Mesothelial cell of epicardium (in vitro differentiated cells): Measurements from ENCODE around the gene IGF1R. TPM values are rescaled to one million over a fixed set of nuclear protein-coding genes. Genes with fewer than 3 reads are reported as not detected.
A peak's percentile ranks its signal among the peaks of the same experiment; 100 is the strongest.

Experiments used
- DNase-seq, 2 experiments: peaks; one replicate each; pipeline ENCODE4 v3.0.0; 2021; ENCODE audit warnings: low spot score in 2 of 2; ENCODE audit not compliant: unreplicated experiment in 2 of 2
- H3K27ac Mint-ChIP-seq: 2 replicates; pipeline ENCODE4 v1.8.0; 2021; ENCODE audit warnings: mixed read lengths
- H3K27me3 Mint-ChIP-seq: 2 replicates; pipeline ENCODE4 v1.8.0; 2021; ENCODE audit warnings: low read depth, mixed read lengths
- H3K36me3 Mint-ChIP-seq: 2 replicates; pipeline ENCODE4 v1.8.0; 2021; ENCODE audit warnings: mixed read lengths
- H3K4me1 Mint-ChIP-seq: 2 replicates; pipeline ENCODE4 v1.8.0; 2021; ENCODE audit warnings: mixed read lengths
- H3K4me3 Mint-ChIP-seq: 2 replicates; pipeline ENCODE4 v1.8.0; 2021; ENCODE audit warnings: mild to moderate bottlenecking, moderate library complexity, mixed read lengths
- H3K9me3 Mint-ChIP-seq: 2 replicates; pipeline ENCODE4 v1.8.0; 2021; ENCODE audit warnings: mixed read lengths
- CTCF ChIP-seq: fragments of 200-600 bp; sonication (generic); IDR thresholded peaks from one replicate; pipeline ENCODE4 v1.5.0; 2021; ENCODE audit warnings: antibody characterized with exemption; ENCODE audit not compliant: unreplicated experiment
- total RNA-seq: library from RNA; stranded (reverse); gene quantifications from 3 replicates; pipeline ENCODE4 v1.2.1, GENCODE V29; 2021

IGF1R gene
- total RNA-seq, 1 donor from 2014 or later: 113 TPM

DNA sequence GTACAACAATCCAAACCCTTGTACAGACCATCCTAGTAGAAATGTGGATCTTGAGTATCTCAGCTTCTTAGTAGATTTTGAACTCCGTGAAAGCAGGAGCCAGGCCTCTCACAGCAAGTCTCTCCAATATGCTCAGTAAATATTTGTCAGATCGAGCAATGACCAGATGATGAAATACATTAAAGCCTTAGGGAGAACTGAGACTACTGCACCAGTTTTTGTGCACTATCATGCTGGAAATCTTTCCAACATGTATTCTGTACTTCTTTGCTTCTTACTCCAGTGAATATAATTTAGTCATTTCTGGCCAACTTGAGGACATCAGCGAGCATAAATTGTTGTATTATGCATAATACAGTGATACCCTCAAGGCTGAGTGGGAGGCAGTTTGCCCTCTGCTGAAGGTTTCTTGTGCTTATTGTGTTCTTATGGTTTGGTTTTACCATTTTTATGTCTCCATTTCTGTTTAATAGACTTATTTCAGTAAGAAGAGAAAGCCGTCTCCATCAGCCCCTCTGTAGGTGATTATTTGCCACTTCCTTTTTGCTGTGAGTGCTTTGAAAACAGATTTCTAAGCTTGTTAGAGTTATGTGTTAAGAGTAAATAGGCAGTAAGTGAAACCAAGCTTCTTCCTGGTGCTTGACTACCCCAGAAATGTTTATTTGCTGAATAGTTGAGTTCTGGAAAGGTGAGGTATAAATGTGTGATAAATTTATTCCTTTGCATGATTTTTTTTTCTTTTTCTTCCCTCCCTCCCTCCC, 212.1 kb downstream of the IGF1R start:
- Mint-ChIP-seq H3K36me3 (no peaks in the 10 kb centered on the region), H3K27ac (peak overlapping the region; percentile 10), H3K27me3 (no peaks in the 10 kb centered on the region), H3K9me3 (peaks cover 4% of the 10 kb centered on the region), H3K4me3 (no peak overlapping the region), H3K4me1 (peaks cover 59% of the 10 kb centered on the region)
- DNase-seq: no peak
- TF ChIP-seq CTCF: no peak

- no peak overlapping the region for H3K4me3 Mint-ChIP-seq
- TF ChIP-seq CTCF: no peak
- peak overlapping the region; percentile 65 for H3K27ac Mint-ChIP-seq
- no peaks in the 10 kb centered on the region for H3K27me3 Mint-ChIP-seq
- peaks cover 1% of the 10 kb centered on the region for H3K36me3 Mint-ChIP-seq
- H3K9me3 Mint-ChIP-seq: peaks cover 4% of the 10 kb centered on the region
- no peak for DNase-seq
- H3K4me1 Mint-ChIP-seq: peaks cover 56% of the 10 kb centered on the region
Measured at GRCh38 chr15:98861188-98861587, 212.8 kb downstream of the IGF1R start.

- no peak for TF ChIP-seq CTCF
- no peak for DNase-seq
- Mint-ChIP-seq H3K4me1 (peaks cover 49% of the 10 kb centered on the region), H3K4me3 (no peak overlapping the region), H3K9me3 (peaks cover 4% of the 10 kb centered on the region), H3K27me3 (no peaks in the 10 kb centered on the region), H3K27ac (no peak overlapping the region), H3K36me3 (peaks cover 2% of the 10 kb centered on the region)
Measured at GRCh38 chr15:98863983-98864382, 215.6 kb downstream of the IGF1R start.

GRCh38 chr15:98865397-98866339, 217.3 kb downstream of the IGF1R start:
- Mint-ChIP-seq H3K9me3 (peaks cover 4% of the 10 kb centered on the region), H3K27ac (no peak overlapping the region), H3K4me1 (peaks cover 33% of the 10 kb centered on the region), H3K36me3 (peaks cover 2% of the 10 kb centered on the region), H3K27me3 (no peaks in the 10 kb centered on the region), H3K4me3 (peak overlapping the region; percentile 46)
- no peak for DNase-seq
- TF ChIP-seq CTCF: no peak

- Mint-ChIP-seq H3K36me3 (peaks cover 6% of the 10 kb centered on the region), H3K4me3 (peak overlapping the region; percentile 46), H3K4me1 (peaks cover 26% of the 10 kb centered on the region), H3K27ac (peak overlapping the region; percentile 74), H3K9me3 (peaks cover 4% of the 10 kb centered on the region), H3K27me3 (no peaks in the 10 kb centered on the region)
- TF ChIP-seq CTCF: no peak
- no peak for DNase-seq
Measured at GRCh38 chr15:98866511-98866910, 218.2 kb downstream of the IGF1R start.
